GM13976 (cell line): ENCODE measurements around the gene SLC8B1.
A peak's percentile ranks its signal among the peaks of the same experiment; 100 is the strongest.
"Not testable (repeated sequence)": the region's sequence is repeated elsewhere in the genome, so short reads cannot be mapped to it uniquely, and the experiment has no call there.

Experiments
- DNase-seq: peaks from one replicate; pipeline ENCODE4 v3.0.0; 2012; ENCODE audit warnings: low spot score
- CTCF ChIP-seq: IDR thresholded peaks from 2 replicates; pipeline ENCODE4 v1.5.1; 2012; ENCODE audit warnings: borderline replicate concordance, mild to moderate bottlenecking; ENCODE audit not compliant: insufficient read depth; ENCODE audit errors: extremely low read depth, missing control alignments, control extremely low read depth
- in situ Hi-C: fragments of 300-500 bp; cut with MboI; formaldehyde crosslinking; loops from one replicate; pipeline ENCODE4 v1.12.0; 2022; ENCODE audit warnings: low sequenced_read_pairs, mixed read lengths, inconsistent platforms; ENCODE audit not compliant: unreplicated experiment

Gene SLC8B1

GRCh38 chr12:113365639-113366395 lies 30.9 kb upstream of the SLC8B1 start:
- no peak for DNase-seq
- TF ChIP-seq CTCF: no peak
- in situ Hi-C loops: no loop called here

- in situ Hi-C loops: no loop called here
- no peak for DNase-seq
- no peak for TF ChIP-seq CTCF
Observed at GRCh38 chr12:113364698-113365097, 29.8 kb upstream of the SLC8B1 start.

- no peak for DNase-seq
- TF ChIP-seq CTCF: no peak
- in situ Hi-C loops: no loop called here
Observed at GRCh38 chr12:113361574-113362370, 26.9 kb upstream of the SLC8B1 start.

- no peak for DNase-seq
- TF ChIP-seq CTCF: peak; percentile 4
- in situ Hi-C loops: no loop called here
Observed at GRCh38 chr12:113359939-113360748, 25.2 kb upstream of the SLC8B1 start.

- in situ Hi-C loops: no loop called here
- no peak for DNase-seq
- TF ChIP-seq CTCF: no peak
Observed at GRCh38 chr12:113359133-113359938, 24.4 kb upstream of the SLC8B1 start.

GRCh38 chr12:113358381-113359132 lies 23.6 kb upstream of the SLC8B1 start, which contains the start of gene PLBD2:
Gene PLBD2 (plus strand): TSS chr12:113358587. CDS start chr12:113358601, 14 bp downstream.
- DNase-seq: peak; percentile 100
- TF ChIP-seq CTCF: no peak
- in situ Hi-C loops: no loop called here

GRCh38 chr12:113354192-113354591 lies 19.3 kb upstream of the SLC8B1 start:
- in situ Hi-C loops, DNase-seq: not testable (repeated sequence)
